ENCODE measurements around the gene ADAMTSL3. TPM values are rescaled to one million over a fixed set of nuclear protein-coding genes. Genes with fewer than 3 reads are reported as not detected.
A peak's percentile ranks its signal among the peaks of the same experiment; 100 is the strongest.

ADAMTSL3 gene
- total RNA-seq, 4 donors from 2014 or later = 16.2 to 19.7 (median 19.3) TPM

GRCh38 chr15:83919978-83920510, 266.1 kb downstream of the ADAMTSL3 start:
- H3K27ac ChIP-seq = no peak overlapping the region
- peaks cover 0 to 5% (median 2%) of the 10 kb centered on the region in 4 donors for H3K4me1 ChIP-seq
- no peak overlapping the region for H3K4me3 ChIP-seq
- H3K27me3 ChIP-seq = no peaks in the 10 kb centered on the region
- H3K9me3 ChIP-seq = no peaks in the 10 kb centered on the region
- TF ChIP-seq POLR2A (IDR thresholded peaks at IDR 0.05) = no peak
- TF ChIP-seq EP300 (IDR thresholded peaks at IDR 0.05) = no peak
- TF ChIP-seq CTCF (IDR thresholded peaks at IDR 0.05) = no peak
- 57 to 68% methylated on average over 5 of the region's 5 CpGs for WGBS, 2 donors
- no peaks in the 10 kb centered on the region for H3K36me3 ChIP-seq
- DNase-seq (ENCODE audit: low spot score in 2 of 2) = no peak

- TF ChIP-seq CTCF (IDR thresholded peaks at IDR 0.05) = no peak
- no peak for TF ChIP-seq POLR2A (IDR thresholded peaks at IDR 0.05)
- TF ChIP-seq EP300 (IDR thresholded peaks at IDR 0.05) = peak in 1 of 2 donors; percentile 6
- no peaks in the 10 kb centered on the region for H3K36me3 ChIP-seq
- no peak overlapping the region for H3K27ac ChIP-seq
- DNase-seq (ENCODE audit: low spot score in 2 of 2) = no peak
- no peaks in the 10 kb centered on the region for H3K9me3 ChIP-seq
- peaks cover 0 to 5% (median 2%) of the 10 kb centered on the region in 4 donors for H3K4me1 ChIP-seq
- no peak overlapping the region for H3K4me3 ChIP-seq
- no peaks in the 10 kb centered on the region for H3K27me3 ChIP-seq
- 40 to 51% methylated on average over 2 of the region's 2 CpGs for WGBS, 2 donors
These were observed 268.8 kb downstream of the ADAMTSL3 start for GRCh38 chr15:83922649-83923294.

- TF ChIP-seq CTCF (IDR thresholded peaks at IDR 0.05) = no peak
- TF ChIP-seq POLR2A (IDR thresholded peaks at IDR 0.05) = no peak
- no peak for TF ChIP-seq EP300 (IDR thresholded peaks at IDR 0.05)
- 23 to 32% methylated on average over 1 of the region's 1 CpG for WGBS, 2 donors
- Histone ChIP-seq H3K36me3 (no peaks in the 10 kb centered on the region), H3K27ac (no peak overlapping the region), H3K9me3 (no peaks in the 10 kb centered on the region), H3K4me1 (peaks cover 0 to 8% (median 2%) of the 10 kb centered on the region in 4 donors), H3K27me3 (no peaks in the 10 kb centered on the region), H3K4me3 (no peak overlapping the region)
- no peak for DNase-seq (ENCODE audit: low spot score in 2 of 2)
These were observed 272.2 kb downstream of the ADAMTSL3 start for GRCh38 chr15:83926116-83926515.

GRCh38 chr15:83927704-83928391, 273.9 kb downstream of the ADAMTSL3 start:
- WGBS, 2 donors = 92 to 96% methylated on average over 2 of the region's 2 CpGs

More at GRCh38 chr15:83927704-83928391, 273.9 kb downstream of the ADAMTSL3 start:
- Histone ChIP-seq H3K9me3 (no peaks in the 10 kb centered on the region), H3K4me3 (no peak overlapping the region), H3K36me3 (no peaks in the 10 kb centered on the region), H3K27me3 (no peaks in the 10 kb centered on the region), H3K27ac (no peak overlapping the region), H3K4me1 (peaks cover 0 to 8% (median under 1%) of the 10 kb centered on the region in 4 donors)
- TF ChIP-seq EP300 (IDR thresholded peaks at IDR 0.05) (no peak), POLR2A (IDR thresholded peaks at IDR 0.05) (no peak), CTCF (IDR thresholded peaks at IDR 0.05) (no peak)
- no peak for DNase-seq (ENCODE audit: low spot score in 2 of 2)
